GM18526 (cell line): Measurements from ENCODE around the gene THBS4.

Source experiments
- POLR2A ChIP-seq: IDR thresholded peaks from 3 replicates; pipeline ENCODE4 v1.6.1; 2011; ENCODE audit not compliant: insufficient read length; ENCODE audit errors: extremely low read depth

THBS4 gene

DNA sequence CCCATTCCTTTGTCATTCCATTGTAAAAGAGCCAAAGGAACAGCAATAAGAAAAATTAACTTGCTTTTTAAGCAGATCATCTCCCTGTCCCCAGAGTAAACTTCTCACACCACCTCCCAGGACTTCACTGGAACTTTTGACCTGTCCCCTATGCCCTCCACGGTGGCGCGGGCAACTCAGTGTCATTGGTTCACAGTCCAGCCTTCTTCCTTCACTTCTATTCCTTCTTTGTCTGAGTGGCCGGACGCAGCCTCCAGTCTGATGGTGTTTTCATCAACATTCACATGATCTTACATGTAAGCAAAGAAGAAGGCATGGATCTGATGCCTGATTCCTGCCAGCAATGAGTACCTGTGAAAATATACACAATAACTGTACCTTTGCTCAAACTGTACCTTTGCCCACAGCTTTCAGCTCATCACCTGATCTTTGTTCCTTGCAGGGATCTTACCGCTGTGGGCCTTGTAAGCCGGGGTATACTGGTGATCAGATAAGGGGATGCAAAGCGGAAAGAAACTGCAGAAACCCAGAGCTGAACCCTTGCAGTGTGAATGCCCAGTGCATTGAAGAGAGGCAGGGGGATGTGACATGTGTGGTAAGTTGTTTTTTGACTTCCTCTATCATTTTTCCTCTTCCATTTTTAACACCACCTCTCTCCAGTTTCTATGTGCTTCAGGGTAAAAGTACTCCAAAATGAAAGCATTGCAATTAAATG lies 32.5 kb downstream of the THBS4 start:
- no peak for TF ChIP-seq POLR2A

DNA sequence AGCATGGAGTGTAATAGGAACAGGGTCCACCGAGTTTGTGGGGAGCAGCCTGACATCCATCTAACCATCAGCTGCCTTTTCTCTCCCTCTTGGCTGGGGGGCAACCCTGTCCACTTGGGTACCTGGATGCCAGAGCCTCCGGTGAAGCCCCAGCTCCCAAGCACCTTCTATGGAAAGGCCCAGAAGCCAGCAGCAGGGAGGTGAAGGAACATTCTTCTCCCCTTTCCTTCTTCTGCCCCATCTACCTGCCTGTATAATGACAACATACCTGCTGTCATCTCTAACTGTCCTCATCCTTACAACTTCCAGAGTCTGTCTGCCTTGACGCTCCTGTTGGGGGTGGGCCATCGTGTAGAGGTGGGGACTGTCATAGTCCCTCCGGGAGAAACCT lies 33.1 kb downstream of the THBS4 start:
- no peak for TF ChIP-seq POLR2A

DNA sequence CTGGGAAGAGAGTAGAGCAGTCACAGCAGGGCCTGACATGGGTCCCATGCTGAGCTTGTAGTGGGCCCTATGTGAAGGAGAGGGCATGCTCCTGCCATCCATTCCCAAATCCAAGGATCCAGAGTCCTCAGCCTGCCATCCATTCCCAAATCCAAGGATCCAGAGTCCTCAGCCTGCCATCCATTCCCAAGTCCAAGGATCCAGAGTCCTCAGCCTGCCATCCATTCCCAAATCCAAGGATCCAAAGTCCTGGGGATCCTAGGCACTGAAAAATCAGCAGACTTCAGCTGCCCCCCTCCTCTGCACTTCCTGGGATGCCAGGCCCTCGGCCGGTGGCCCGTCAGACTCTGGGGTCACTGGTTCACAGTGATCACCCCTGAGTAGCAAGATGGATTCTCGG lies 33.6 kb downstream of the THBS4 start:
- TF ChIP-seq POLR2A: no peak

DNA sequence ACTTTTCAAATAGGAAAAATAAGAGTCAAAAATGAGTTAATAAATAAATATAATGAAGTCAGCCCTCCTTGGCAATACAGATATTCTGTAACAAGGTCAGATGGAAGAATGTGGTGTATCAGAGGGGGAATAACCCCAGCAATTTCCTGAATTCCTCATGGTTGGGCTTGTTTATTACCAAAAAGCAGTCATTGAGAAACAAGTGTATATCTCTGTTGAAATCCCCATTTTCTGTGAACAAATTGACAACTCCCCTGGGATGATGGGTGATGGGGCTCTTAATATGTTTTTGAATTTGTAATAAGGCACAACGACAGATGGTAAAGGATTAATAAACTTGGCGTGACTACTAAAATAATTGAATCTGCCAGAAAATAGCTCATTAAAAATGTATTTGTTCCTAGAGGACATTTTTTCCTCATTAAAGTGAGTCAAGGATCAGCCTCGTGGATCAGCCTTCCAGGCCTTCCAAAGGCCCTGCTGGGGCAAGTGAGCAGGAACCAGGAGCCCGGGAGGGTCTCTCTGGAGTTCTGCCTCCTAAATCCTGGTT lies 34.2 kb downstream of the THBS4 start:
- TF ChIP-seq POLR2A: no peak

DNA sequence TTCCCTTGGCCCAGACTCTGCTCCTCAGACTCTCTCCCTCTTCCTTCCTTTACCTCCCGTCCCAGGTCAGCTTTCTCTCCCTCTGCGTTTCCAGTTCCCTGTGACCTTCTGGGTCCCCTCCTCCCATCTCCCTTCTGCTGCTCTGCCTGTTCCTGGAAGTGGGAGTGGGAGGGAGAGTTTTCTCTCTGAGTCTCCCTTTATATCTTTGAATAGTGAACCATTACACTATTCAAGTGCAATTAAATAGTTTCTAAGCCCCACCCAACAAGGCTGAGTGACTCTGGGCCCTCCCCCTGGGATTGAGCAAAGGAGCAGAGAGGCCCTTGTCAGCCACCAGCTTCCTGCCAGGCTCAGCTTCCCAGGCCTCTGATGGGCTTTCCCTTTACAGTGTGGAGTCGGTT lies 34.8 kb downstream of the THBS4 start:
- TF ChIP-seq POLR2A: no peak

DNA sequence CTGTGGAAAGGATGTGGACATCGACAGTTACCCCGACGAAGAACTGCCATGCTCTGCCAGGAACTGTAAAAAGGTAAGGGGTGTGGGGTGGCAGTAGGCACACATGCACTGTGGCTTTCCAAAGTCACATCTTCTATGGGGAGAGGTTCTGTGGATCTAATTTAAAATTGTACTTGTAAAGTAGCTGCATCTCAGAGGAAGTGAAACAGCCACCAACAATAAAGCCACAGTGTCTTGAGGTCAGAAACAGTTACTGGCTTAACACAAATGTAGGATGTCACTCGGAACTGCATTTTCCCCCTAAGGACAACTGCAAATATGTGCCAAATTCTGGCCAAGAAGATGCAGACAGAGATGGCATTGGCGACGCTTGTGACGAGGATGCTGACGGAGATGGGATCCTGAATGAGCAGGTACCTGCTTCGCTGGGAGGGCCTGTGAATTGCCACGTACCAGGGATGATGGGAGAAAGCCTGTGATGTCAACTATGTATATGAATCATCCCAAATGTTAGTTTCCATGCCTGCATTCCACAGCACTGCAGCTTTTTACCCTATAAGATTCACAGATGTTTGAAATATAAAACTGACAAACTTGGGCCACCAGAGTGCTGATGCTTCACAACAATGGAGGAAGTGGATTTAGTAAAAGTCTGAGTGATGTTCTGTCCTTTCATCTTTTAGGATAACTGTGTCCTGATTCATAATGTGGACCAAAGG lies 35.3 kb downstream of the THBS4 start:
- TF ChIP-seq POLR2A: no peak

DNA sequence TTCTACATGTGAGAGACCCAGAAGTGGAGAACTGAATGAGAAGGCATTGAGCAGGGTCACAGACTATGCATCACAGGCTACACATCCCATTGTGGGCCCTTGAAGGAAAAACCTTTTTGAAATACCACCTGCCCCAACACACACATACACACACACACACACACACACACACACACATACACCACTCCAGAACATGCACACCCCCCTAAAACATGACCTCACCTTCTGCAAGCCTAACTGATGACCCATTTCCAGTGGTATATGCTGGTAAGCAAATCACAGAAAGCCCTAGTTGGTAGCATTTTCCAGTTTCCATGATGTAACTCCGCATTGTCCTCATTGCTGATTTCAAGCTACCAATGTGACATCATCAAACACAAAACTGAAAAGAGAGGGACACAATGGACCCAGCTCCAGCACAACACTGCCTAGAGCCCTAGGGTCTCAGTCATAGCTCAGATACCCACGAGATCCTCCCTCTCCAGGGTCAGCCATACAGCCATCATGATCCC lies 36.4 kb downstream of the THBS4 start:
- no peak for TF ChIP-seq POLR2A

DNA sequence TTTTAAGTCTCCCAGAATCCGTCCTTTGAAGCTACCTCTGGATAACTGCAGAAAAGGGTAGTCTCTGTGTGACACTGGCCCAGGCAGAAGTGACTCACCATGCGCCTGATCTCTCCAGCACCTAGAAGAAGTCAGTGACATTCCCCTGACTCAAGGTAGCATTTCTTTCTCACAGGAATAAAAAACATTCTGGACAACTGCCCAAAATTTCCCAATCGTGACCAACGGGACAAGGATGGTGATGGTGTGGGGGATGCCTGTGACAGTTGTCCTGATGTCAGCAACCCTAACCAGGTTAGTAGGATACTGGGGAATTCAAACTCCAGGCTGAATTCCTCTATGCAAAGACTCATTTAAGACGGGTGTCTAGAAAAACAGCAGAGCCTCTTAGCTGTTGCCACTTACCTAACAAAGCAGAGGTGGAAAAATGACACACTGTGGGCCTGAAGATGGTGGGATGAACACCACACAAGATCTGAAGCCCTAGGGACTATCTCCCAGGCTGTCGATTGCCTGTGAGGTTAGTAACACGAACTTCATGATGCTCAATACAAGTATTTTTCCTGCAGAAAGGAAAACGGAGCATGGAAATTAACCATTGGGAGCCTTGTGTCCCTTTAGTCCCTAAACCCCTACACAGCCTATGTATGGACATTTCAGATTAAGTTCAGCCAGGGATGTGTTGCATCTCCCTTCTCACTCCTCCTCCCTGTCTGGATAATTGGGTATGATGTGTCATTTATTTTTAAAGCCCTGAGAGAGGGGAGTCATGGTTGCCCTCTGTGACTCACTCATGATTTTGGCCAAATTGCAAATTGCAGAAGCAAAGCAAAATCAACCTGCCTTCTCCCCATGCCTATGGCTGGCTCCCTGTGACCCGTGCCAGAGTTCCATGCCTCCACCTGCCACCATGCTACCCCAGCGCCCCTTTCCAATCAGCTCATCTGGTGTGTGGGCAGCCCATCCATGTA lies 37.2 kb downstream of the THBS4 start:
- TF ChIP-seq POLR2A: no peak

DNA sequence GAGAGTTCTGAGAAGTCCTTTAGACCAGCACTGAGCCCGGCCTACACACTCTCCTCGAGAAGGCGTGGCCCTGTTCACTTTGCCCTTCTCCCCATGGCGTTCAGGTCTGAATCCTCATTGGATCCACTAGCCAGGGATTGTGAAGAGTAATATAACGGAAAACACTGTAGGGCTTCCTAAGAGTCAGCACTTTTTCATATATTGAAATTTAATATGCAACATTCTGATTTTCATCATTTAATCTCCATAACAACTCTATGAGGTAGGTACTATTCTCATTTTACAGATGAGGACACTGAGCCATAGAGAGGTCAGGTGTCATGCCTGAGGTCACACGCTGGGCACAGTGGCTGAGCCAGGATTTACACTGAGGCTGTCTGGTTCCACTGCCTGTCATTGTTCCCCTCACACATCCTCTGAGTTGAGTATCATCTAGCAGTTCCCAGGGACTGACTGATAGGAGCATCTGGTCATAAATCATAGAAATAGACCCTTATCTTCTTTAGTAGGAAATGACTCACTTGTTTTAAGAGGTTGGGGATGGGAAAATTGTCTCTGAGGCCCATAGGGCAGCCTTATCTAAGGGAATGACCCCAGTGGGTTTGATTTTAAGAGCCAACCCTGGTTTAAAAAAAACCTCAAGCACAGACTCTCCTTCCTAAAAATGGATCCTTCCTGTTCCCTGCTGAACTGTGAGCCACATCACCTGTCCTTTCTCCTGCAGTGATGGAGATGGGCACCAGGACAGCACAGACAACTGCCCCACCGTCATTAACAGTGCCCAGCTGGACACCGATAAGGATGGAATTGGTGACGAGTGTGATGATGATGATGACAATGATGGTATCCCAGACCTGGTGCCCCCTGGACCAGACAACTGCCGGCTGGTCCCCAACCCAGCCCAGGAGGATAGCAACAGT lies 41.2 kb downstream of the THBS4 start:
- TF ChIP-seq POLR2A: no peak

DNA sequence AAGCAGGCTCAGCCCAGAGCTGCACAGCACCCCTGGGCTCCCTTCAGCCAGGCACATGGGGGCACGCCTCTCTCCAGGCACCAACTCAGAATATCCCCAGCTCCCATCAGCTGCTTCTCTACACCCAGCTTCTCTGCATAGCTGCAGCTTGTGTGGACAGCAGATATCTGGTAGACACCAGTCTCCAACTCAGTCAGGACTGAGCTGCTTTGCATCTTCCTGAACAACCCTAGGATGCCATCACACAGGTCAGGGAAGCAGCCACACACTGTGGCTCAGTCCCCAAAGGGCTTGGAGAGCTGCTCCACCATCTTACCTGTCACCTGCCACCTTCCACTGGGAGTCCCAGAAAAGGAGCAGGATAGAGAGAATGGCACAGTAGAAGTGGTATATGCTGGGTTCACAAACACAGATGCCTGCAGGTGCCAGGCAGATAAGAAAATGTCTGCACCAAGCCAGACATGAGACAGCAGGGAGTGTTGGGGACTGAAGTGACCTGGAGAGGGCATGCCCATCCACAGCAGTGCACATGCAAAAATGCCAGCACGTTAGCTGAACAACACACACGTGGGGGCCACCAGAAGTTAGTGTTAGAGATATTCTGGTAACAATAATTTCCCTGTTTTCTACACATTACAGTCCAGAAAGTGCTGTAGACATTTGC lies 42.0 kb downstream of the THBS4 start:
- no peak for TF ChIP-seq POLR2A

DNA sequence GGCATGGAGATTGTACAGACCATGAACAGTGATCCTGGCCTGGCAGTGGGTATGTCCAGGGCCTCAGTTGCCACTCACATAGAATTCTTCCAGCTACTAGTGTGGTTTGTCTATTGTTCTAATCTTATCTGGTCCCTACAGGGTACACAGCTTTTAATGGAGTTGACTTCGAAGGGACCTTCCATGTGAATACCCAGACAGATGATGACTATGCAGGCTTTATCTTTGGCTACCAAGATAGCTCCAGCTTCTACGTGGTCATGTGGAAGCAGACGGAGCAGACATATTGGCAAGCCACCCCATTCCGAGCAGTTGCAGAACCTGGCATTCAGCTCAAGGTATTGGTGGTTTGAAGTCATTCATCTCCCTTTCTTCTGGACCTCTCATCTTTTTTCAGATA lies 43.8 kb downstream of the THBS4 start:
- no peak for TF ChIP-seq POLR2A

DNA sequence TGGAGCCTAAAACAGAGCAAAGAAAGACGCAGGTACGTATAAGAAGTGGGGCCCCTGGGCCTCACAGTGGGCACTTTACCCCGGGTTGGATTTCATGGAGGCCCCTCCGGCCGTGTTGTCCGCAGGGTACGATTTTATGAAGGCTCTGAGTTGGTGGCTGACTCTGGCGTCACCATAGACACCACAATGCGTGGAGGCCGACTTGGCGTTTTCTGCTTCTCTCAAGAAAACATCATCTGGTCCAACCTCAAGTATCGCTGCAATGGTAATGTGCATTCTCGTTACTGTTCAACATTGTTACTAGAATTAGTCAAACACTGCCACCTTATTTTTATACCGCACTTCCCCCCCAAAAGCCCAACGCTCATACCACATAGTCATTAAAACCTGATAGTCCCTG lies 47.1 kb downstream of the THBS4 start:
- no peak for TF ChIP-seq POLR2A

DNA sequence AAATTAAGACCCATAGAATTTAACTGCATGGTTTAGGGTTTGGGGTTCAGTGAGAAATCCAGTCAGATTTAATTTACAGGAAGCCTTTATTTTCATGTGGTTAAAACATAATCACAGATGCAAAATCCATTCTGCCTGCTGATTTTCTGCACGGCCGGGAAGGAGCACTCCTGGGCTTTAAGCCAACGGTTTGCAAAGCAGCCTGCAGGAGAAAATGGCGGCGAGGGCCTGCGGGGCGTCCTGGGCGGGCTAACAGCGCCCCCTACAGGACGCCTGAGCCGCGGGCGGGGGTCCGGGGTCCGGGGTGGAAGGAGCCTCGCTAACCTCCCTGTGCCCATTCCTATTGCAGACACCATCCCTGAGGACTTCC lies 47.6 kb downstream of the THBS4 start:
- no peak for TF ChIP-seq POLR2A
